Measurements from ENCODE around the gene GPAT3.
"Not testable (repeated sequence)": the region's sequence is repeated elsewhere in the genome, so short reads cannot be mapped to it uniquely, and the experiment has no call there.

GRCh38 chr4:83501671-83502070 lies 34.2 kb upstream of the GPAT3 start:
- TF ChIP-seq CTCF, POLR2A (IDR thresholded peaks at IDR 0.05): not testable (repeated sequence)
